Measurements from ENCODE around the gene FZD4. TPM values are rescaled to one million over a fixed set of nuclear protein-coding genes. Genes with fewer than 3 reads are reported as not detected.

Gene FZD4
- total and polyA plus RNA-seq, 2 donors from 2014 or later = 21.4 to 41.4 TPM

- FAIRE-seq = no peak
- H3K36me3 ChIP-seq (ENCODE audit: control insufficient read depth in 2 of 3, insufficient read depth in 3 of 3, low read length in 3 of 3) = no peaks in the 10 kb centered on the region
- TF ChIP-seq CTCF (IDR thresholded peaks at IDR 0.05; ENCODE audit: borderline replicate concordance, extremely low read depth, insufficient read depth) = no peak
- no peak overlapping the region for H3K27ac ChIP-seq (ENCODE audit: low read depth in 2 of 2, low read length in 2 of 2)
- H3K9me3 ChIP-seq (ENCODE audit: control insufficient read depth in 2 of 3, insufficient read depth in 1 of 3, low read length in 3 of 3) = no peaks in the 10 kb centered on the region
- H3K9ac ChIP-seq (ENCODE audit: low read length in 3 of 3) = no peak overlapping the region
- H3K27me3 ChIP-seq (ENCODE audit: control insufficient read depth, insufficient read depth, low read length) = no peaks in the 10 kb centered on the region
- H3K4me1 ChIP-seq (ENCODE audit: control insufficient read depth in 2 of 3, insufficient read depth in 2 of 3, low read depth in 1 of 3, low read length in 3 of 3) = no peaks in the 10 kb centered on the region
- intact Hi-C loops (cut with DNase I) = no loop called here
- no peak for DNase-seq
- H3K4me3 ChIP-seq (ENCODE audit: low read length in 3 of 3) = no peak overlapping the region
These were observed 53.6 kb downstream of the FZD4 start for GRCh38 chr11:86901599-86901998.

- no peak for TF ChIP-seq CTCF (IDR thresholded peaks at IDR 0.05; ENCODE audit: borderline replicate concordance, extremely low read depth, insufficient read depth)
- DNase-seq (no peak), FAIRE-seq (no peak)
- no peak overlapping the region for H3K9ac ChIP-seq (ENCODE audit: low read length in 3 of 3)
- no peaks in the 10 kb centered on the region for H3K9me3 ChIP-seq (ENCODE audit: control insufficient read depth in 2 of 3, insufficient read depth in 1 of 3, low read length in 3 of 3)
- H3K36me3 ChIP-seq (ENCODE audit: control insufficient read depth in 2 of 3, insufficient read depth in 3 of 3, low read length in 3 of 3) = no peaks in the 10 kb centered on the region
- H3K4me3 ChIP-seq (ENCODE audit: low read length in 3 of 3) = no peak overlapping the region
- H3K27ac ChIP-seq (ENCODE audit: low read depth in 2 of 2, low read length in 2 of 2) = no peak overlapping the region
- H3K27me3 ChIP-seq (ENCODE audit: control insufficient read depth, insufficient read depth, low read length) = no peaks in the 10 kb centered on the region
- intact Hi-C loops (cut with DNase I) = no loop called here
- H3K4me1 ChIP-seq (ENCODE audit: control insufficient read depth in 2 of 3, insufficient read depth in 2 of 3, low read depth in 1 of 3, low read length in 3 of 3) = no peaks in the 10 kb centered on the region
These were observed 55.0 kb downstream of the FZD4 start for GRCh38 chr11:86900162-86900561.

GRCh38 chr11:86898689-86899088 lies 56.5 kb downstream of the FZD4 start:
- TF ChIP-seq CTCF (IDR thresholded peaks at IDR 0.05; ENCODE audit: borderline replicate concordance, extremely low read depth, insufficient read depth) = no peak
- no peak for FAIRE-seq
- no peaks in the 10 kb centered on the region for H3K27me3 ChIP-seq (ENCODE audit: control insufficient read depth, insufficient read depth, low read length)
- no peak overlapping the region for H3K9ac ChIP-seq (ENCODE audit: low read length in 3 of 3)
- no peak overlapping the region for H3K4me3 ChIP-seq (ENCODE audit: low read length in 3 of 3)
- intact Hi-C loops (cut with DNase I) = no loop called here
- H3K36me3 ChIP-seq (ENCODE audit: control insufficient read depth in 2 of 3, insufficient read depth in 3 of 3, low read length in 3 of 3) = no peaks in the 10 kb centered on the region
- H3K9me3 ChIP-seq (ENCODE audit: control insufficient read depth in 2 of 3, insufficient read depth in 1 of 3, low read length in 3 of 3) = no peaks in the 10 kb centered on the region
- no peak for DNase-seq
- H3K27ac ChIP-seq (ENCODE audit: low read depth in 2 of 2, low read length in 2 of 2) = no peak overlapping the region
- no peaks in the 10 kb centered on the region for H3K4me1 ChIP-seq (ENCODE audit: control insufficient read depth in 2 of 3, insufficient read depth in 2 of 3, low read depth in 1 of 3, low read length in 3 of 3)

GRCh38 chr11:86896441-86896841 lies 58.8 kb downstream of the FZD4 start:
- DNase-seq (peak in 1 of 5 donors; percentile 44), FAIRE-seq (no peak)
- no peaks in the 10 kb centered on the region for H3K27me3 ChIP-seq (ENCODE audit: control insufficient read depth, insufficient read depth, low read length)
- H3K9me3 ChIP-seq (ENCODE audit: control insufficient read depth in 2 of 3, insufficient read depth in 1 of 3, low read length in 3 of 3) = no peaks in the 10 kb centered on the region
- H3K36me3 ChIP-seq (ENCODE audit: control insufficient read depth in 2 of 3, insufficient read depth in 3 of 3, low read length in 3 of 3) = no peaks in the 10 kb centered on the region
- no peak for TF ChIP-seq CTCF (IDR thresholded peaks at IDR 0.05; ENCODE audit: borderline replicate concordance, extremely low read depth, insufficient read depth)
- H3K9ac ChIP-seq (ENCODE audit: low read length in 3 of 3) = no peak overlapping the region
- H3K4me1 ChIP-seq (ENCODE audit: control insufficient read depth in 2 of 3, insufficient read depth in 2 of 3, low read depth in 1 of 3, low read length in 3 of 3) = no peaks in the 10 kb centered on the region
- no peak overlapping the region for H3K4me3 ChIP-seq (ENCODE audit: low read length in 3 of 3)
- intact Hi-C loops (cut with DNase I) = no loop called here
- H3K27ac ChIP-seq (ENCODE audit: low read depth in 2 of 2, low read length in 2 of 2) = no peak overlapping the region

Data from kidney (tissue), 14 donors.